SW480 (cell line): Measurements from ENCODE around the gene KRTAP10-5.

Experiments
- DNase-seq: peaks from one replicate; pipeline ENCODE4 v3.0.0-alpha.2; 2016; ENCODE audit warnings: low spot score

Gene KRTAP10-5

GRCh38 chr21:44549525-44550211 lies 30.7 kb downstream of the KRTAP10-5 start:
- DNase-seq, result no peak

- DNase-seq, result no peak
These were observed 31.5 kb downstream of the KRTAP10-5 start for GRCh38 chr21:44548922-44549321.

GRCh38 chr21:44548381-44548780 lies 32.0 kb downstream of the KRTAP10-5 start:
- no peak for DNase-seq

GRCh38 chr21:44547656-44548331 lies 32.6 kb downstream of the KRTAP10-5 start:
- no peak for DNase-seq

GRCh38 chr21:44544566-44544965 lies 35.8 kb downstream of the KRTAP10-5 start:
- DNase-seq, result no peak

- no peak for DNase-seq
These were observed 37.7 kb downstream of the KRTAP10-5 start for GRCh38 chr21:44542716-44543115.

- no peak for DNase-seq
These were observed 39.6 kb downstream of the KRTAP10-5 start for GRCh38 chr21:44540741-44541288.

GRCh38 chr21:44539991-44540666 lies 40.3 kb downstream of the KRTAP10-5 start, which contains the start of gene KRTAP10-1:
KRTAP10-1 (minus strand) TSS chr21:44540195; CDS start chr21:44540150, 45 bp downstream.
- DNase-seq, result no peak

GRCh38 chr21:44539046-44539445 lies 41.4 kb downstream of the KRTAP10-5 start:
- DNase-seq, result no peak

GRCh38 chr21:44537930-44538911 lies 42.2 kb downstream of the KRTAP10-5 start:
- no peak for DNase-seq

GRCh38 chr21:44535963-44536362 lies 44.4 kb downstream of the KRTAP10-5 start:
- no peak for DNase-seq

- no peak for DNase-seq
These were observed 45.7 kb downstream of the KRTAP10-5 start for GRCh38 chr21:44534688-44535087.

- DNase-seq, result no peak
These were observed 46.3 kb downstream of the KRTAP10-5 start for GRCh38 chr21:44533891-44534627.

- DNase-seq, result no peak
These were observed 47.1 kb downstream of the KRTAP10-5 start for GRCh38 chr21:44533121-44533890.

- DNase-seq, result no peak
These were observed 47.7 kb downstream of the KRTAP10-5 start for GRCh38 chr21:44532712-44533111.

GRCh38 chr21:44531606-44532564 lies 48.5 kb downstream of the KRTAP10-5 start:
- DNase-seq, result no peak

- no peak for DNase-seq
These were observed 49.4 kb downstream of the KRTAP10-5 start for GRCh38 chr21:44530903-44531605.

- no peak for DNase-seq
These were observed 50.0 kb downstream of the KRTAP10-5 start for GRCh38 chr21:44530221-44530902.
